NCI-H2227 treated with DMSO at 0.1 percent for 48 hours (cell line): ENCODE results near the gene MON1B.
"Not testable (repeated sequence)": the region's sequence is repeated elsewhere in the genome, so short reads cannot be mapped to it uniquely, and the experiment has no call there.

Experiments
- DNase-seq: peaks from one replicate; lab custom pipeline; 2025; lab: John Stamatoyannopoulos, UW

The MON1B gene

DNA sequence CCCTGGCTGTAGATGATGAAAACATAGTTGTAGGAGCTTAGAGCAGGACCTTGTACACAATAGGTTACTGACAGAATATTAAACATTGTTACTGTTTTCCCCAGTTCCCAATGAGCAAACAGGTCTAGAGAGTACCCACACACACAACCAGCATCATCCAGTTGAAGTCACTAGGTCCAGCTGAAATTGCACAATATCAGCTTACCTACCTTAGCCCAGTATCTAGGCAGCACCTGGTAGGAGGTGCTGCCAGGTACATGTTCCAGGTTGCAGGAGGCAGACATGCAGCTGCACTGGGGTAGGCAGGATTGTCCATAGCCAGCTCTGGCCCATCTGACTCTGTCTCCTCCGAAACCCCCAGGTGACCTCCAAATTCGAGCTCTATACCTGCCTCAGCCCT, 6.8 kb downstream of the MON1B start:
- no peak for DNase-seq

DNA sequence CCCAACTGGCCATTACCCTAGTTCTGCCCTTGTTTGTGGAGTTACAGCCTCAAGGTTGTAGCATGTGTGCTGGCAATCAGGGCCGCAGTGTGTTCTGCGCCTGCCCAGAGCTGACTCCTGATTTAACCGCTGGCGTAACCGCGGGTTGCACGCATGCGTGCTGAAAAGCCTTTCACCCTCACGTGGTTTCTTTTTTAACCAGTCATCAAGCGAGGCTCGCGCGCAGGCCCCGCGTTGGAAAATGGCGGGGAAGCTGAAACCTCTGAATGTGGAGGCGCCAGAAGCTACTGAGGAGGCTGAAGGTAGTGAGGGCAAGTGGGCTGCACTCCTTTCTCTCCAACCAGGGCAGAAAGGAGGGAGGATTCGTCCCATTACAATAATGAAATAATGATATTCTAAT, 8.2 kb downstream of the MON1B start, which contains the start of gene SYCE1L:
Gene SYCE1L (plus strand): TSS at position 198 of the 400 bp plus-strand sequence. CDS start 44 bp downstream, at position 242.
- no peak for DNase-seq

DNA sequence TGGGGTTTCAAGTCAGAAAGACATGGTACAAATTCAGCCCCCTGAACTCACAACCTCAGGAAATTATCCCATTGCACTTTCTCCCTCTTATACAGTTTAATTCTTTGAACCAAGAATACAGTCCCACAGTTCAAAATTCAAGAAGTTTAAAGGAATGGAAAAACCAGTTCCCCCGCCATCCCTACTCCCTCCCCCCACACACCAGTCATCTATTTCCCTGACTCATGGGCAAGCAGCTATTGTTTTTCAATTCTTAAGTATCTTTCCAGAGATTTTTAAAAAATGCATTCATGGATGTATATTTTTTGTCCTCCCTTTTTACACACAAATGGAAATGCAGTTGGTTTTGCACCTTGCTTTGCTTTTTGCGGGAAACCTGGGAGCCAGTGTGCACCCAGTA, 15.5 kb downstream of the MON1B start:
- no peak for DNase-seq

DNA sequence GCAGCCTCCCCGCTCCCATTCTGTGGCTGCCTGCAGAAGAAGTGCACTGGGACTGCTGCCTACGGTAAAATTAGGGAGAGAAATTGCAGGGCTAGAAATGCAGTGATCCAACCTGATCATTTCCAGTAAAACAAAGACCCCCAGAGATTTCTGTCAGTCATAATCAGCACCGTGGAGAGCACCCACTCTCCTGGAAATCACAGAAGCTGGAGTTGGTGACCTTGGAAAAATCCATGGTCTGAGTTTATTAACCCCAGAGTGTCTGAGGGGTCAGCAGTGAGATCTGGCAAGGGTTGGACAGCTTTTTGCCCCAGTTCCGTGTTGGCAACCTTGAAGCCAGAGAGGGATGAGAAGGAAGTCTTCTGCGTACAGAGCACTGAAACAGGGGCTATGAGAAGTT, 16.0 kb downstream of the MON1B start:
- no peak for DNase-seq

DNA sequence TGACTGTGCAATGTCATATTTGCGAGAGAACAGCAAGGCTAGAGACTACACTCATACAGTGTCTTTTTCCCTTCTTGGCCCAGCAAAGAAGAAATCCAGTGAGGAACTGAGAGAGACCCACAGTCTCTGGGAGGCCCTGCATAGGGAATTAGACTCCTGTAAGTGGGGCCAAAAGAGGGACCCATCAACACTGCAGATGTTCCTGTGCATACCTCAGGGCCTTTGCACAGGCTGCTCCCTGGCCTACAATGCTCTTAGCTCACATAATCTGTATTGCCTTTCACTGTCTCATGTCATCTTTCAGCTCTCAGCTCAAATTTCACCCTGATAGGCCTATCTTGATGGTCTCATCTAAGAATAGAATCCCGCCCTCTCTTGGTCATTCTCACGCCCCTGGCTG, 17.4 kb downstream of the MON1B start:
- no peak for DNase-seq

DNA sequence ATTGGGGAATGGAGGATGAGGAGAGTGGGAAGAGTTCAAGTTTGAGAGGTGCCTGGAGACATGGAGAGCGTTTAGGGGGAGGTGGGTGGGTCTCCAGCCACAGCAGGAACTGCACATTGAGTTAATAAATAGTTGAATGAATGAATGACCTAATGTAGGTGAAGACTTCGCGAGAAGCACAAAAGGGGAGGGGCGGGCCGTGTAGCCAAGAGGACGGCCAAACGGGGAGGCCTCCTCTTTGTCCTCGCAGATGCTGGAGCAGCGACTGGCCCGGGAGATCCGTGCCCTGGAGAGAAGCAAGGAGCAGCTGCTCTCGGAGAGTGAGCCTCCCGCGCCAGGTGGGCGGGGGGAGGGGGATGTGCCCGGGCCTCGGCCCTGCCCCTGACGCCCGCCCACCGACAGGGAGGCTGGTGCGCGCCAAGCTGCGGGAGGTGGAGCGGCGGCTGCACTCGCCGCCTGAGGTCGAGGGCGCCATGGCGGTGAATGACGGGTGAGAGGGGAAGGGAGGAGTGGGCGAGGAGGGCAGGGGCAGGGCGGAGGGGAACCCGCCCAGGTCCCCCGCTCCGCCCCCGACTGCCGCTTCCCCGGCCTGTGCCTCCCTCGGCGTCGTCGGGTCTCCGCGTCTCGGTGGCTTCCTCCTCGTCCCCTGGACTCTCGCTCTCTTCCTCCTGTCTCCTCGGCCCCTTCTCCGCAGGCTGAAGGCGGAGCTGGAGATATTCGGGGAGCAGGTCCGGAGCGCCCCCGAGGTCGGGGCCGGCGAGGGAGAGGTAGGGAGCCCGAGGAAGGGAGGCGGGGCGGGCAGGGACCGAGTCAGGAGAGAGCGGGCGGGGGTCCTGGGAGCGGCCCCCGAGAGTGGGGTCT, 21.1 kb downstream of the MON1B start:
- DNase-seq, result peak; percentile 32

DNA sequence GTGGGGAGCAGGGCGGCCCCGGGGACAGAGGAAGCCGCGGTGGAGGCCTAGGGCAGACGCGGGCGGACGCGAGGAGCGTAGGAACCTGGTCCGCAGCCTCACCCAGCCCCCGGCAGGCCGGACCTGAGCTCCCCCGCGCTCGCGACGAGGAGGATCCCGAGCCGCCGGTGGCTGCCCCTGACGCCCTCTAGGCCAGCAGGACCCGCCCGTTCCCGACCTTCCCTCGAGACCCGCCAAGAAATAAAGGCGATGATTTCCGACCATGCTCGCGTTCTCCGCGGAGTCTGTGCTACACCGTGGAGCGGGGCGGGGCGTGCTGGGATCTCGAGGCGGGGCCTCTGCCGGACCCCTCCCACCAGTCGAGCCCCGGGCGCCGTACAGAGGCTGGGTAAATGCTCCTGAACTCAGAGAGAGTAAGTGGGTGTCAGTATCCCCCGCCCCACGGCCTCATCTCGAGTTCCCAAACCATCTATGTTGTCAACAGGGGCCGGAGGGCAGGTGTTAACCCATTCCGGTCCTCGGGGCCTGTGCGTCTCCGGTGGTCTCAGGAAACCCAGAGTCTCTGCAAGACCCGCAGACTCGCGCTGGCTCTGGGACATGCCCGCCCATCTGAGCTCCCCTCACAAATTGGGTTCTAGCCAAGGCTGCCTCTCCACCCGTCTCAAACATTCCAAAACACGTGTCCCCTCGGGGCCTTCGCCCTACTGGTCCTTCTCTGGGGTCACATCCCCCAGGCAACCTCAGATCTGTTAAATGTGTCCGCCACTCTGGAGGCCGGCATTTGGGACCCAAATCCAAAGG, 22.0 kb downstream of the MON1B start:
- peak; percentile 40 for DNase-seq

DNA sequence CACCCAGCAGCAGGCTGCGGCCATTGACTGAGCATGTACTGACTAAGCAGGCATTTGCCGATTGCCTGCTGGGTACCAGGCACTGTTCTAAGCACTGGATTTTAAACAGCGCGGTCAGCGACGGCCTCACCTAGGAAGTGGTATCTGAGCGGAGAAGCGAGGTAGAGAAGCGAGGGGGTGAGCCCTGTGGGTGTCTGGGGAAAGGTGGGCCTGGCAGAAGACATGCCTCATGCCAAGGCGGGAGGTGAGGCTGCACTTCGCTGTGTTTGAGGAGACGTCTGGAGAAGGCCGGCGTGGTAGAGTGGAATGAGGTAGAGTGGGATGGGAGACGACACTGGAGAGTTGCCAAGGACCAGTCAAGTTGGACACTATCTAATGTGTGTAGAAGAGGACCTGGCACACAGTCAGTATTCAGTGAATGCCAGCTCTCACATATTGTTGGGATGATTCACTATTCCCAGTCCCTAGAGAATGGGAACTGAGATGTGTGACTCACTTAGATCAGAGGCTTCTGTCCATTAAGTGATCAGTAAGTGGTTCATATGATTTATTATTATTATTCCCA, 22.6 kb downstream of the MON1B start:
- no peak for DNase-seq

DNA sequence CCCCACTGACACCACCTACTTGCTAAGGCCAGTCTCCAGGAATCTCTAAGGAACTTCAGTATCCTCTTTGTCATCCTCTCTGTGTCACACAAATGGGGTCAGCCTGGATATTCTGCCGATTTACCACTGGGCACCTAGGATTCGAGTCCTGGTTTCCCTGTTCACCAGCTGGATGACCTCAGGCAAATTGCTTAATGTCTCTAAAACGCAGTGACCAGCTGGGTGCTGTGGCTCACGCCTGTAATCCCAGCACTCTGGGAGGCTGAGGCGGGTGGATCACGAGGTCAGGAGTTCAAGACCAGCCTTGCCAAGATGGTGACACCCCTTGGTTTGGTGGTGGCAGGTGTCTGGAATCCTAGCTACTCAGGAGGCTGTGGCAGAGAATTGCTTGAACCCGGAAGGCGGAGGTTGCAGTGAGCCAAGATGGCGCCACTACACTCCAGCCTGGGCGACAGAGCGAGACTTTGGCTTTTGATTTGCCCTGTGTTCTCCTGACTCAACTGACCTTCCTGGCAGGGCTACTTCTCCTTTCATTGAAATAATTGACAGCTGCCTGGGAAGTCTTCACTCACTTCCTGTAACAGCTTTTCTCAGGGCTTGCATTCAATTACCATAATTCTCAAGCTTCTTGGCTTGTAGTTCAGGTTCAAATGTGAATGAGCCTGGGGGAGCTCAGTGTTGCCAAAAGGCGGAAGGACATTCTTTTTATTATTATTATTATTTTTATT, 23.6 kb downstream of the MON1B start:
- DNase-seq, result no peak

DNA sequence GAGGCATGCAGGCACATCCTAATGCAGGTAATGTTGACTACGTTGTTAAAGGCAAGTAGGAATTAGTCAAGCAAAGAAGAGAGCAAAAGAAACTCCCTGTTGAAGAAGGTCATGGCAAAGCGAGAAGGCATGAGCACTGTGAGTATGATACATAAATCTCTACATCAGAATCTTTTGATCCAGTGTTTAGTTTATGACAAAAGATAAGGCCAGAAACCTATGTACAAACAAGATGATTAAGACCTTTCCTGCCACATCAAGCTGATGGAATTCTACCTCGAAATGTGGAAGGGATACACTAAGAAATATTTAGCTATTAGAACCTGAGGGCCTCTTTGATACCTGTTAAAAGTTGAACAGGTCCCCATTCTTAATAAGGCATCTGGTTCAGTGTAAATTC, 28.4 kb downstream of the MON1B start:
- DNase-seq, result no peak

DNA sequence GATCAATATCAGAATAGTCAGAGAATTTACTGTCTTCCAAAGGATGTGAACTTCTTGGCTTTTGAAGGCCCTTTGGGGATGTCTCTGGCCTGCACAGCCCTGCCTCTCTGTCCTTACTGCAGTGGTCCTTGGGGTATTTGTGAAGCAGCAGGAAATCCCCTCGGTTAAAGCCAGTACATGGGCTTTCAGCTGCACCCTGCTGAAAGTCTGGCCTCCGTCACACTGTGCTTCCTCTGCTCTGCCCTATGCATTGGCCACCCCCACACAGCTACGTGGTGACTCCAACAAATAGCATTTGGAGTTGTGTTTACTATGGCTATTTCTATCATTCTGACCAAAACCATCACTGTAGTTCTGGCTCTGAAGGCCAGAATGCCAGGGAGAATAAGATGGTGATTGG, 29.4 kb downstream of the MON1B start:
- DNase-seq, result no peak

DNA sequence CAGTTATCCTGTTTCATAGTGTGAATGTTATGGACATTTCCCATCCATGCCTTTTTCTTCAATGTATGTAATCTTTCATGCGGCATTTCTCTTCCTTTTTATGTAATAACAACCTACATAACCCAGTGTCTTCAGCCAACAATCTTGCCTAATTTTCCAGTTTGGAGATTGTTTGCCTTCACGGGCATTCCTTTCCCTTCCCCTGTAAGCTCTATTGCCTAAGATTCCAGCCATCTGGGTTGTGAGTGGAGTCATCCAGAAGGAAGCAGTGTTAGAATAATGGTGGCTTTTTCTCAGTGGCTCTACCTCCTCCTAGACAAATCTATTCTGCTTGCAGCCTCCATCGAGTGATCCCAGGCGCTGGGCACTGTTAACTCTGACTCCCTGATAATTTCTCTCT, 30.5 kb downstream of the MON1B start:
- no peak for DNase-seq

DNA sequence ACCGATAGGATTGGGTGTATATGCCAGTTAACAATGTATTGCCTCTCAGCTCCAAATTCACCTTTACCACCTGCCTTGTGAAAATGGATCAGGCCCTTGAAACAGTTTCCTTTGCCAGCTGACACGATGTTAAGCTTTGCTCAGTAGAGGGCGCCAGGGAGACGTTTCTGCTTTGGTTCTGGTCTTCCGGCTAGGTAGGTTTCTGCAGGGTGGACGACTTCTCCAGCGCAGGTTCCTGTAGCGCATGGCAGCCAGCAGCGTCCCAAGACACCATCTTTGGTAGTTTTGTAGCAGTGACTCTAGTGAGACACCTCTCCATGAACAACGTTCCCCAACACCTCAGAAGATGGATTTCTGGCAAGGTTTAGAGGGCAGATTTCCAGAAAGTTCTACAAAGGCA, 32.2 kb downstream of the MON1B start:
- no peak for DNase-seq

DNA sequence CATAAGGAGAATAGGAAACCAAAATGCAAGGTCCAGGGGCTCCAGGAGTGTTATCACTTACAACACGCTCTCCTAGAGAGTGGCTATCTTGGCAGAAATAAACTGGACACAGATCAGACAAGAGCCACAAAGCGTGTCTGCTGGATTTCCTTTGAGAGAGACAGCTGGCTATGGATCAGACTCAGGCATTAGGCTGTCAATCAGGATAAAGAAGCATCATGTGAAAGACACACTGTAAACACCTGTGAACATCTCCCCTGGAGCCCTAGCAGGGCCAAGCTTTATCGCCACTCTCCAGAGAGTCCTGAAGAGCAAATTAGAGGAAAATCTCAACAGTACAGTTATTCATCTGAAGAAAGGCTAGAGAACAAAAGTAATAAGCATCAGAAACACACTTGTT, 34.2 kb downstream of the MON1B start:
- DNase-seq, result no peak

DNA sequence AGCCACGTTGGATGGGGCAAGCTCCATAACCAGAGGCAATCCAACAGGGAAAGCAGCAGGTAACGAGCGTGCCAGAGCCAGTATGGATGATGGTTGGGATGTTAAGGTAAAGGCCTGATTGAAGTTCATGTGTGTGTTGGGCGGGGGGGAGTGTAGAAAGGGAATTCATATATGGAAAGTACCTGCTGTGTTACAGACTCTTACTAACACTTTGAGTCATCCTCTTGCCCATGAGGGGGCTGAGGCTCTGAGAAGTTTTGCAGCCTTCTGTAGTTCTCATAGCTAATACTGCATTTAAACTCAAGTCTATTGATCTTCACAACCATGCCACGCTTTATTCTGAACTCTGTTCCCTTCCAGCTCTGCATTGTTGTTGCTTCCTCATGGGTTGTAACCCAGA, 36.8 kb downstream of the MON1B start:
- DNase-seq, result no peak

DNA sequence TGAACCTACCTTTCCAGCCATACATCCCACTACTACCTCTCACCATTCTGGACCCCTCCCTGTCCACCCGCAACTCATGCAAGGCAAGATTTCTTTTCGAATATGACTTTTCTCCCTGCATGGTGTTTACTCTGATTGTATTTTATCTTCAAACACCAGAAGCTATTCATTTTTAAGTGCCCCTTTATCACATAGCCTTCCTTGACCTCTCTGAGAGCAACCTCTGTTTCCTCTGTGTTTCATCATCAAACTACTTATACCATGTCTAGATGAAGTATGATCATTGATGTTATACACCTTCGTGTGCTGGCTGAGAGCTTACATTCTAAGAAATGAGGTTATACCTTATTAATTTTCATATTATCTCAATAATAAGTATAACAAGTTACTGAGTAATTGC, 40.1 kb downstream of the MON1B start:
- no peak for DNase-seq

DNA sequence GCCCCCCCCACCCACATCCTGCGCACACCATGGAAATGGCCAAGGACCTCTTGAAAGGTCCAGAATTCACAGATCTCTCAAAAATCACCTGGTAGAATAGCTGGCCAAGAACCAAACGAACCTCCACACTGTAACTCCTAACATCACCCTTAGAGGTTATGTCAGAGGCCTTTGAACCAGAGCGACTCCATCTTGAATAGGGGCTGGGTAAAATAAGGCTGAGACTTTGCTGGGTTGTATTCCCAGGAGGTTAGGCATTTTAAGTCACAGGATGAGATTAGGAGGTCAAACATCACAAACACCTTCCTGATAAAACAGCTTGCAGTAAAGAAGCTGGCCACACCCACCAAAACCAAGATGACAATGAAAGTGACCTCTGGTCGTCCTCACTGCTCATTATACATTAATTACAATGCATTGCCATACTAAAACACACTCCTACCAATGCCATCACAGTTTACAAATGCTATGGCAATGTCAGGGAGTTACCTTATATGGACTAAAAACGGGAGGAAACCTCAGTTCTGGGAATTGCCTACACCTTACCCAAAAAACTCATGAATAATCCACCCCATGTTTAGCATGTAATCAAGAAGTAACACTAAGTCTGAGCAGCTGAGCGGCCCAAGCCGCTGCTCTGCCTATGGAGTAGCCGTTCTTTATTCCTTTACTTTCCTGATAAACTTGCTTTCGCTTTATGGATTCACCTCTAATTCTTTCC, 43.0 kb downstream of the MON1B start:
- peak; percentile 60 for DNase-seq

DNA sequence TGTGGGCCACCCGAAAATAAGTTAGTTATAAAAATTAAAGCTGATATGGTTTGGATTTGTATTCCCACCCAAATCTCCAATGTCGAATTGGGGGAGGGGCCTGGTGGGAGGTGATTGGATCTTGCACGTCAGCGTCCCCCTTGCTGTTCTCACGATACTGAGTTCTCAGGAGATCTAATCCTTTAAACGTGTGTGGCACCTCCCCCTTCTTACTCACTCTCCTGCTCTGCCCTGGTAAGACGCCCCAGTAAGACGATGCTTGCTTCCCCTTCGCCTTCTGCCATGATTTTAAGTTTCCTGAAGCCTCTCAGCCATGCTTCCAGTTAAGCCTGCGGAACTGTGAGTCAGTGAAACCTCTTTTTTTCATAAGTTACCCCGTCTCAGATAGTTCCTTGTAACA, 43.6 kb downstream of the MON1B start:
- DNase-seq, result peak; percentile 80

DNA sequence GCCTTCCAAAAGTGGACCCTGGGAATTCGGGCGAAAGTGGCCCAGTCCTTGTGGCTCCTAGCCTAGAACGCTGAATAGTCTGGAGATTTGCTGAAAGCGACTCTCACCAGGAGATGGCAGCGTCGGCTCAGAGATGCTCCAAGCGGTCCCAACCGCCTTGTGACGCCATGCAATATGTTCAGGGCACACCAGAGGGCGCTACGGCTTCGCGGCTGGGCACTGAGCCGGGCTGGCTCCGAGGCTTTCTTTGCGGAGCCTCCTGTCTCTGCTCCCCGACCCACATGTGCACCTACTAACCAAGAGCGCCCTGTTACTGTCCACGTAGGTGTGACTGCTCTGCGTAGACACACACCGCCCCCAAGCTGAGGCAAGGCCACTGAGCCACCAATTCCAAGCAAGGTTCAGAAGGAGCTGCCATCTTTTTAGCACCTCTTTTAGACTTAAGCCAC, 45.1 kb downstream of the MON1B start:
- peak; percentile 86 for DNase-seq

DNA sequence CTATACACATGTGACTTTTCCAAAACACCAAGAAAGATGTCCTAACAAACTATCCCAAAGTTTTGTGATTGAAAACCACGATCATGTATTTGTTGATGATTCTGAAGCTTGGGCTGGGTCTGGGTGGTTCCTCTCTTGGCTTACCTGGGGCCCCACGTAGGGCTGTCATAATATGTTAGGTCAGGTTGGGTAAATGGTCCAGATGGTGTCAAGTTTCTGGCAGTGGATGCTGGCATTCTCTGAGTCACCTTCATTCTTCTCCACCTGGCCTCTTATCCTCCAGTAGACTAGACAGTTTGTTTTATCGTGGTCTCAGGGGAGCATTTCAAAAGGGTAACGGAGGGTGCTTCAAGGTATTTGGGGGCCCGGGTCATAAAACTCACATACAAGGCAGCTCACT, 47.6 kb downstream of the MON1B start:
- no peak for DNase-seq

DNA sequence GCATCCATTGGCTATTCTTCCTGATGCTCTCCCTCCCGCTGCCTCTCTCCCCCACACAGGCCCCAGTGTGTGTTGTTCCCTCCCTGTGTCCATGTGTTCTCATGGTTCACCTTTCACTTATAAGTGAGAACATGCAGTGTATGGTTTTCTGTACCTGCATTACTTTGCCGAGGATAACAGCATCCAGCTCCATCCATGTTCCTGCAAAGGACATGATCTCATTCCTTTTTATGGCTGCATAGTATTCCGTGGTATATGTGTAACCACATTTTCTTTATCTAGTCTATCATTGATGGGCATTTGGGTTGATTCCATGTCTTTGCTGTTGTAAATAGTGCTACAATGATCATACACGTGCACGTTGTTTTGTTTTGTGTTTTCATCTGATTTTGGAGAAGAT, 51.5 kb downstream of the MON1B start:
- DNase-seq, result not testable (repeated sequence)
